NCI-H2196 treated with DMSO at 0.1 percent for 48 hours (cell line): ENCODE data around the gene CBX7.

Experiments used
- DNase-seq: peaks from one replicate; lab custom pipeline; 2025; ENCODE audit not compliant: unreplicated experiment; lab: John Stamatoyannopoulos, UW

Gene CBX7

GRCh38 chr22:39128508-39128907 is 24.0 kb downstream of the CBX7 start:
- DNase-seq, result no peak

GRCh38 chr22:39125622-39126021 is 26.9 kb downstream of the CBX7 start:
- DNase-seq, result no peak

DNA sequence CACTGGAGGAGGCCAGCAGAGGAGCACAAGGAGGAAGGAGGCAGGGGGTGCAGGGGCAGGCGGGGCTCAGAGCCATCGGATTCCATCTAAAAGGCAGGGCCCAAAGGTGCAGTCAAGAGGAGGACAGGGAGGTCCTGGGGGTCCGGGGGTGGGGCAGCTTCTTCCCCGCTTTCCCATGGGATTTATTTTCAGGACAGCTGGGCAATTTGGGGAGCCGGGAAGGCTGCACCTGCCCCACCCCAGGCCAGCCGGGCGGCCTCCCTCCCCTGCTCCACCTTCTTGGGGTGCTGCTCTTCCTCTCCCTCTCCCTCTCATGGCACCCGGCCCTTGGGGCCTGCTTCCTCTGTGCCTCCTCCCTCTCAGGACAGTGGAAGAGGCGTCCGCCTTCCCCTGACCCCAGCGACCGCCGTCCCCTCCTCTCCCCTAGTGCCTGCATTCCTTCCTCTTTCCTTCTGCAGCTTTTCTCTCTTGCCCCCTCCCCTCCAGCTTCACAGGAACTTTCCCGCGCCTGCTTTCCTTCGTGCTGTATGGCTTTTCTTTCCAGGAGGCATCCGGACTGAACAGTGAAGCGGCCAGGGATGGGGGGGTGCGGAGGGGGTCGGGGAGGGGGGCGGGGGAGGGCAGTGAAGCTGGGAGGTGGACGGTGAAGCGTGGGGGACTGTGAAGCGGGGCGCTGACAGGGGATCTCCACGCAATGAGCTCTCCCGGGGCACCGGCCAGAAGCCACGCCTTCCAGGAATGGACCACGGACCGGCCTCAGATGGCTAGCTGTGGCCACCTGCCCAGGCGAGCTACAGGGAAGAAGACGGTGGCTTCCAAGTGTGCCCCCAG is 28.5 kb downstream of the CBX7 start:
- DNase-seq, result no peak

- DNase-seq, result no peak
Observed at GRCh38 chr22:39122772-39123470, 29.6 kb downstream of the CBX7 start.

DNA sequence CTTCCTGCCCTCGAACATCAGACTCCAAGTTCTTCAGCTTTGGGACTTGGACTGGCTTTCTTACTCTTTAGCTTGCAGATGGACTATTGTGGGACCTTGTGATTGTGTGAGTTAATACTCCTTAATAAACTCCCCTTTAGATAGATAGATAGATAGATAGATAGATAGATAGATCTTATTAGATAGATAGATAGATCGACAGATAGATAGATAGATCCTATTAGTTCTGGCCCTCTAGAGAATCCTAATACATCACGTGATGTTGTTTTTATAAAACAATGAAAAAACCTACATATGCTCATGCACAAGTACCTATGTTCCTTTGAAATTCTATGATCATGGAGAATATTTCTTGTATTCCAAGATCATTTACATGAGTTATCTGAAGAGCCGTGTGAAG is 31.5 kb downstream of the CBX7 start:
- no peak for DNase-seq

DNA sequence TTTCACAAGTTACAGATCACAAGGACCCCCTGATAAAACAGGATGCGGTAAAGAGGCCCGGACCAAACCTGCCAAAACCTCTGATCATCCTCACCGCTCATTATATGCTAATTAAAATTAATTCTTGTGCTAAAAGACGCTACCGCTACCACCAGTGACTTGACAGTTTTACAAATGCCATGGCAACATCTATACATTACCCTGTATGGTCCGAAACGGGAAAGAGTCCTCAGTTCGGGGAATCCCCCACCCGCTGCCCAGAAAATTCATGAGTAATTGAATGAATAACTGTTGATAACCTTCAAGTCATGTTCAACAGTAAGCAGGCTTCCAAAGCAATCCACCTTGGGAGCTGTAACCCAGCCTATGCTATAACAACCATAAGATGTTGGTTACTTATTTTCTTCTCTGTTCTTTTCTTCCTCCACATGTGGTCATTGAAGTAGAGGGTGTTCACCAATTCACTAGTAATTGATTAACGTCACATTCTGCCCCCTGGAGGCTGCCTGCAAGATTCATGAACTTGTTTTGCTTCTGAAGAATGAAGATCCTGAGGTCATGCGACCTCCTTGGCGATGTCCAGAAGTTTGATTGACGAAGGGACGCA is 34.8 kb downstream of the CBX7 start:
- DNase-seq, result no peak

DNA sequence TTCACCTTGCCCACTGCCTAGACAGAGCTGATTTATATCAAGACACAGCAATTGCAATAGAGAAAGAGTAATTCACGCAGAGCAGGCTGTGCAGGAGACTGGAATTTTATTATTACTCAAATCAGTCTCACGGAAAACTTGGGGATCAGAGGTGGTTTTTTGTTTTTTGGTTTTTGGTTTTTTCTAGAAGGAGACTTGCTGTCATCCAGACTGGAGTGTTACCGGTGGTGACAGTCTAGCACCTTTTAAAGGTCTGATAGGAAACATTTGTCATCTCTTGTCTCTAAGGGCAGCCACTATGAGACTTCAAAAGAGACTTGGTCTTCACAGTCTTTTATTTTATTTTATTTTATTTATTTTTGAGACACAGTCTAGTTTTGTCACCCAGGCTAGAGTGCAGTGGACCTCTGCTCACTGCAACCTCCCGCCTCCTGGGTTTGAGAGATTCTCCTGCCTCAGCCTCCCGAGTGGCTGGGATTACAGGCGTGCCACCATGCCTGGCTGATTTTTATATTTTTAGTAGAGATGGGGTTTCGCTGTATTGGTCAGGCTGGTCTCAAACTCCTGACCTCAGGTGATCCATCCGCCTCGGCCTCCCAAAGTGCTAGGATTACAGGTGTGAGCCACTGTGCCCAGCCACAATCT is 36.4 kb downstream of the CBX7 start:
- no peak for DNase-seq

DNA sequence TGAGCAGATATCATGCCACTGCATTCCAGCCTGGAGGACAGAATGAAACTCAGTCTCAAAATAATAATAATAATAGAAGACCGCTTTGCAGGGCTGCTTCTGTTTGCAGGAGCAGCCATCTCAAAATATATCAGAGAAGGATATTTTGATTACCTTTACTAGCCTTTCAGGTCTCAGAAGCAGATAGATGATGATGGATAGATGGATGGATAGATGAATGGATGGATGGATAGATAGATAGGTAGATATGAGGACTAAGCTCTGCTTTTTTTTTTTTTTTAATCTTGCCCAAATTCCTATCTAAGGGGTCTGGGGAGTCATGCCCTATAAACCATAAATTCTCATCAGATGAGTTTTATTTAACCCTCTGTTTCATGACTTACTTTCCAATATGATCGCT is 36.9 kb downstream of the CBX7 start:
- DNase-seq, result no peak

GRCh38 chr22:39114112-39114511 is 38.4 kb downstream of the CBX7 start:
- no peak for DNase-seq

DNA sequence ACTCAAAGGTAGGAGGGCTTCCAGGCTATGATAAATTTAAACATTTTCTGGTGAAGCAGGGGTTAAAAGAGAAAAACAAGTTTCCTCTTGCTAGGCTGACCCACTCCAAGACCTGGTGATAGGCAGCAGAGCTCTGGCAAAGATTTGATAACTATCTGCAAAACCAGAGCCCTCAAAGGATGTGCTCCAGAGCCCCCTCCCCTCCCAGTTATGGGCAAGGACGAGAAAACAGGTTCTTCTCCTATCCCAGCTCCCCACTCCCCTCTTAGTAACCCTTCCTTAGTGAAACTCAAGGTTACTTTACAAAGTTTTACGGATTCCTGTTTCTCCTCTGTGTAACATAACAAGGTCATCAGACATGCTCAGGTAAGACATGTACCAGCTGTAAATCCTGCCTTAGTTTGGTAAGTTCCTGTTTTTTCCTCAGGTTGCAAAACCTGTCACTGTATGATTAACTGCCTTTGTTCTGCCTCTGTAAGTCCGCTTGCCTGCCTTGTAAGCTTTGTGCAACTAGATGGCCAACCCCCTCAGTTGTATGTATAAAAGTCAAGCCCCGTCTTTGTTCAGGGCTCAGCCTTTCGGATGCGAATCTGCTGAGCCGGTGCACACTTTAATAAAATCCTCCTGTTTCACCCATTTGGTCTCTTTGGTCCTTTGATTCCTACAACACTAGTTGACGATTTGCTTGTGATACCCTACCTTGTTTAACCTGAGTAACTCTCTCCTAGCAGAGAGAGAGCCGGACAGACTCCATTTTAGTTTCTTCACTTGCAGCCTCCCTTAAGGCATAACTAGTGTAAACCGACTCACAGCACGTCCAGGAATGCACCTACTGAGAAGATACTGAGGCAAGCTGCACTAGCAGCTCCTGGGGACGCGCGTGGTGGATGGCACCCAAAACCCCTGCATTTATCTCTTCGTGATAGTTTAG is 41.6 kb downstream of the CBX7 start:
- no peak for DNase-seq

DNA sequence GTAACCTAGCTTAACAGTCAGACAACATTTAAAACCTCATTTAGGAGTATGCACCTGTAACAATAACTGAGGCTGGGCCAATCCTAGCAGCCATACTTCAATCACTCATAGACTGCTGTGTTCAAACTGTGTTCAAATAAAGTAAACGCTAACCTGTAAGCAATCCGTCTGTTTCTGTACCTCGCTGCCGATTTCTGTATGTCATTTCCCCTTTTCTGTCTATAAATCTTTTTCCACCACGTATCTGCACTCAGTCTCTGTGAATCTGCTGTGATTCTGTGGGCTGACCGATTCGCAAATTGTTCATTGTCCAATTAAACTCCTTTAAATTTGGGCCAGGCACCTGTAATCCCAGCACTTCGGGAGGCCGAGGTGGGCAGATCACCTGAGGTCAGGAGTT is 43.1 kb downstream of the CBX7 start:
- DNase-seq, result no peak

DNA sequence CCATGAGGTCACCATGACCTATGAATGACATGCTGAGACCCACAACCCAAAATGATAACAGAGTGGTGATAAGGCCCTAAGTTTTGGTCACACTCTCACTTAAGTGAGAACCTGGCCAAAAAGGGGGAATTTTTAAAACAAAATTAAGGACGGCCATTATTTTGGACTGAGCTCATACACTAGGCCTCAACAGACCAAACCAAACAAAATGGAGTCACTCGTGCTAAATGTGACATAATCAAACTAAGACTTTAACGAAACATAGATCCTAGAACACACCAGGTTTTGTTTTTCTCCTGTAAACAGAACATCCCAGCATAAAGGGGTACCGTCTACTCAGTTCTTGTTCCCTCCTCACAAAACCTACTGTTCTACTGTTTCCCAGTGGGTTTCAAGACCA is 44.0 kb downstream of the CBX7 start:
- DNase-seq, result no peak

GRCh38 chr22:39106326-39106725 is 46.2 kb downstream of the CBX7 start:
- no peak for DNase-seq

DNA sequence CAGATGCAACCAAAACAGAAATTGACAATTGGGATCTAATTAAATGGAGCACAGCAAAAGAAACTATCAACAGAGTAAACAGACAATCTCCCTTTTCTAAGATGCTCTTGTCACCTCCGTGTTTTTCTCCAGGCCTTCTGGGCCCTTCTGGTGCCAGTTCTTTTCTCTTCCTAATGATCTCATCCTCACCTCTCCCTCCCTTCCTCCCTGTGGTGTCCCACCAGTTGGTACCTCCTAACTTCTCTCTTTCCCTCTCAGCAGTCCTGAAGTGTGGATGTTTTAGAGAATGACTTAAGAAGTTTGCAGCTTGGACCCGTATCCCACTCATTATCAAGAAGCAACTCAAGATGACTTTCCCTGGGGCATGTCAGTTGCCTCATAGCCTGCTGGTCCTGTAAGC is 49.0 kb downstream of the CBX7 start:
- no peak for DNase-seq

DNA sequence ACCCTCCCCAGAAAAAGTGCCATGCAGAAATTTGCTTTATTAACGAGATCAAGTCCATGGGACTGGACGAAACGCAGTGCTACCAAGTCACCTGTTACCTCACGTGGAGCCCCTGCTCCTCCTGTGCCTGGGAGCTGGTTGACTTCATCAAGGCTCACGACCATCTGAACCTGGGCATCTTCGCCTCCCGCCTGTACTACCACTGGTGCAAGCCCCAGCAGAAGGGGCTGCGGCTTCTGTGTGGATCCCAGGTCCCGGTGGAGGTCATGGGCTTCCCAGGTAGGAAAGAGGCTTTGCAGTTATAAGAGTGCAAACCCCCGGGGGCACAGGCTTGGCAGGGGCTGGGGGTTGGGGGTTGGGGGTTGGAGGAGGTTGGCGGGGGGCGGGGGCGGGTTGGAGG is 51.3 kb downstream of the CBX7 start:
- no peak for DNase-seq

DNA sequence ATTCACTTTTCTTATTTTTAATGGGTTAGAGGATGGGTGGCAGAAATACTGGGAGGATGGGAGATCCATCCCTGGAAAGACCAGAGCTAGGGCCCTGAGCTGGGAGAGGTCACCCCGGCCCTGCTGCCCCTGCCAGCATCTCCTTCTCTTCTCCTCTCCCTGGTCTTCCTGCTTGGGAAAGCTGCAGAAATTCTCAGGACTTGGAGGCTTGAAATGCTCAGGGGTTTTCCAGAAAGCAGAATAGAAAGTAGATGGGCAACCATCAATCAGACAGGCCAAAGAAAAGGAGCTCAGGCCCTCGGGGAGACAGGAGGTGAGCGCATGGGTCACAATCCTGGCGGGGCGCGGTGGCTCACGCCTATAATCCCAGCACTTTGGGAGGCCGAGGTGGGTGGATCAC is 53.9 kb downstream of the CBX7 start:
- no peak for DNase-seq

GRCh38 chr22:39098026-39098425 is 54.5 kb downstream of the CBX7 start:
- DNase-seq, result no peak

DNA sequence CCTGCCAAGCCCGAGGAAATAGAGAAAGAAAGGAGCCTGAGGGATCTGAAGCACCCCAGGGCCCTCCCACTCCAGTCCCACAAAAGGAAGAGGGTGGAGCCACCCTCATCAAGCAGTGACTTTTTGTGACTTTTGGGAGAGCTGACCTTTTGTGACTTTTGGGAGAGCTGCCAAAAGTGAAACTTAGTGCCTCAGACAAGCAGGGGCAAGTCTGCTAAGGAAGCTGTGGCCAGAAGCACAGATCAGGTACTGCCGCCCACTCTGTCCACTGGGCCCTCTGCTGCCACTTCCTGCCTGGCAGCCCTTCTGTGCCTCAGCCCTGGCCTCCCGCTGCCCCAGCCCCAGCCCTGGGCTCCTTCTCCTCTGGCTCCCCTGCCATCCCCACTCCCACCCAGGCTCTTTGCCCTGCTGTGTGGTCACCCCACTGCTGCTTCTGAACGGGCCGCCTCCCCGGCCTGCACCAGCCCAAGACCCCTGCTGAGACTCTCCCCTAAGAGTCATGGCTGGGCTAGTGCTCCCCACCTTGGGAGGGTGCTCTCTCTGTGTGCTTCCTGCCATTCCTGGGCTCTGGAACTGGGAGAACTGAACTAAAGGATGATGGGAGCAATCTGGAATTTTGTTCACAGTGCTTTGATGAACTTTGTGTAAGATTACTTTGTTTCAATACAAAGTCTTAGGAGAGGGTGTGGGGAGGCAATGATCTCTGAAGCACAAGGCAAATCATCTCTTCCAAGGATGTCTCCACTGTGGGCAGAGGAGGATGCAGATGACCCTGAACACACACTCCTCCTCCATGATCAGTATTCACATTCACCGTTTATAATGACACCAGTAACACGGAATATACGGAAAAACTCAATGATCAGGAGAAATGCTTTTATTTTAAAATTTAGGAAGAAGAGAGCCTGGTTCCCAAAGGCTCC is 55.1 kb downstream of the CBX7 start, which contains the start of gene APOBEC3H:
TSS of gene APOBEC3H (plus strand) at position 147 of the 923 bp plus-strand sequence. CDS start 3,035 bp downstream, outside the sequence.
- peak; percentile 48 for DNase-seq

- no peak for DNase-seq
Observed at GRCh38 chr22:39095971-39096370, 56.5 kb downstream of the CBX7 start.
